ENCODE measurements around the gene ARHGEF7.
"Not testable (repeated sequence)": the region's sequence is repeated elsewhere in the genome, so short reads cannot be mapped to it uniquely, and the experiment has no call there.

ARHGEF7 gene

GRCh38 chr13:111082769-111083168 is 32.3 kb upstream of the ARHGEF7 start:
- H3K9me3 ChIP-seq (ENCODE audit: control insufficient read depth in 1 of 2, low read length in 2 of 2); H3K36me3 ChIP-seq (ENCODE audit: control insufficient read depth in 1 of 2, insufficient read depth in 2 of 2, low read length in 2 of 2); H3K27me3 ChIP-seq (ENCODE audit: low read depth, low read length); H3K27ac ChIP-seq (ENCODE audit: low read length); H3K4me1 ChIP-seq (ENCODE audit: control insufficient read depth in 1 of 2, insufficient read depth in 2 of 2, low read length in 2 of 2); H3K4me3 ChIP-seq (ENCODE audit: low read depth in 1 of 2, low read length in 2 of 2): not testable (repeated sequence)

GRCh38 chr13:111083693-111084092 is 31.4 kb upstream of the ARHGEF7 start:
- H3K4me1 ChIP-seq (ENCODE audit: control insufficient read depth in 1 of 2, insufficient read depth in 2 of 2, low read length in 2 of 2); H3K27me3 ChIP-seq (ENCODE audit: low read depth, low read length); H3K36me3 ChIP-seq (ENCODE audit: control insufficient read depth in 1 of 2, insufficient read depth in 2 of 2, low read length in 2 of 2); H3K27ac ChIP-seq (ENCODE audit: low read length); H3K4me3 ChIP-seq (ENCODE audit: low read depth in 1 of 2, low read length in 2 of 2); H3K9me3 ChIP-seq (ENCODE audit: control insufficient read depth in 1 of 2, low read length in 2 of 2): not testable (repeated sequence)

- no peaks in the 10 kb centered on the region for H3K36me3 ChIP-seq (ENCODE audit: control insufficient read depth in 1 of 2, insufficient read depth in 2 of 2, low read length in 2 of 2)
- no peak overlapping the region for H3K27ac ChIP-seq (ENCODE audit: low read length)
- H3K9me3 ChIP-seq (ENCODE audit: control insufficient read depth in 1 of 2, low read length in 2 of 2), result no peaks in the 10 kb centered on the region
- no peak overlapping the region for H3K4me3 ChIP-seq (ENCODE audit: low read depth in 1 of 2, low read length in 2 of 2)
- no peaks in the 10 kb centered on the region for H3K27me3 ChIP-seq (ENCODE audit: low read depth, low read length)
- H3K4me1 ChIP-seq (ENCODE audit: control insufficient read depth in 1 of 2, insufficient read depth in 2 of 2, low read length in 2 of 2), result no peaks in the 10 kb centered on the region
Observed at GRCh38 chr13:111090169-111090568, 24.9 kb upstream of the ARHGEF7 start.

- Histone ChIP-seq H3K4me1 (ENCODE audit: control insufficient read depth in 1 of 2, insufficient read depth in 2 of 2, low read length in 2 of 2) (no peaks in the 10 kb centered on the region), H3K27me3 (ENCODE audit: low read depth, low read length) (no peaks in the 10 kb centered on the region), H3K4me3 (ENCODE audit: low read depth in 1 of 2, low read length in 2 of 2) (no peak overlapping the region), H3K36me3 (ENCODE audit: control insufficient read depth in 1 of 2, insufficient read depth in 2 of 2, low read length in 2 of 2) (no peaks in the 10 kb centered on the region), H3K9me3 (ENCODE audit: control insufficient read depth in 1 of 2, low read length in 2 of 2) (no peaks in the 10 kb centered on the region), H3K27ac (ENCODE audit: low read length) (no peak overlapping the region)
Observed at GRCh38 chr13:111092685-111093084, 22.4 kb upstream of the ARHGEF7 start.

GRCh38 chr13:111093136-111093535 is 22.0 kb upstream of the ARHGEF7 start:
- no peaks in the 10 kb centered on the region for H3K36me3 ChIP-seq (ENCODE audit: control insufficient read depth in 1 of 2, insufficient read depth in 2 of 2, low read length in 2 of 2)
- H3K4me3 ChIP-seq (ENCODE audit: low read depth in 1 of 2, low read length in 2 of 2), result no peak overlapping the region
- no peaks in the 10 kb centered on the region for H3K9me3 ChIP-seq (ENCODE audit: control insufficient read depth in 1 of 2, low read length in 2 of 2)
- H3K27me3 ChIP-seq (ENCODE audit: low read depth, low read length), result no peaks in the 10 kb centered on the region
- no peaks in the 10 kb centered on the region for H3K4me1 ChIP-seq (ENCODE audit: control insufficient read depth in 1 of 2, insufficient read depth in 2 of 2, low read length in 2 of 2)
- no peak overlapping the region for H3K27ac ChIP-seq (ENCODE audit: low read length)

GRCh38 chr13:111093634-111094033 is 21.5 kb upstream of the ARHGEF7 start:
- no peaks in the 10 kb centered on the region for H3K9me3 ChIP-seq (ENCODE audit: control insufficient read depth in 1 of 2, low read length in 2 of 2)
- no peak overlapping the region for H3K27ac ChIP-seq (ENCODE audit: low read length)
- H3K36me3 ChIP-seq (ENCODE audit: control insufficient read depth in 1 of 2, insufficient read depth in 2 of 2, low read length in 2 of 2), result no peaks in the 10 kb centered on the region
- H3K27me3 ChIP-seq (ENCODE audit: low read depth, low read length), result no peaks in the 10 kb centered on the region
- H3K4me1 ChIP-seq (ENCODE audit: control insufficient read depth in 1 of 2, insufficient read depth in 2 of 2, low read length in 2 of 2), result no peaks in the 10 kb centered on the region
- H3K4me3 ChIP-seq (ENCODE audit: low read depth in 1 of 2, low read length in 2 of 2), result no peak overlapping the region

- Histone ChIP-seq H3K4me3 (ENCODE audit: low read depth in 1 of 2, low read length in 2 of 2) (no peak overlapping the region), H3K4me1 (ENCODE audit: control insufficient read depth in 1 of 2, insufficient read depth in 2 of 2, low read length in 2 of 2) (no peaks in the 10 kb centered on the region), H3K9me3 (ENCODE audit: control insufficient read depth in 1 of 2, low read length in 2 of 2) (no peaks in the 10 kb centered on the region), H3K27ac (ENCODE audit: low read length) (no peak overlapping the region), H3K36me3 (ENCODE audit: control insufficient read depth in 1 of 2, insufficient read depth in 2 of 2, low read length in 2 of 2) (no peaks in the 10 kb centered on the region), H3K27me3 (ENCODE audit: low read depth, low read length) (no peaks in the 10 kb centered on the region)
Observed at GRCh38 chr13:111095031-111095840, 19.9 kb upstream of the ARHGEF7 start.

- Histone ChIP-seq H3K9me3 (ENCODE audit: control insufficient read depth in 1 of 2, low read length in 2 of 2) (no peaks in the 10 kb centered on the region), H3K4me1 (ENCODE audit: control insufficient read depth in 1 of 2, insufficient read depth in 2 of 2, low read length in 2 of 2) (no peaks in the 10 kb centered on the region), H3K36me3 (ENCODE audit: control insufficient read depth in 1 of 2, insufficient read depth in 2 of 2, low read length in 2 of 2) (no peaks in the 10 kb centered on the region), H3K27me3 (ENCODE audit: low read depth, low read length) (no peaks in the 10 kb centered on the region), H3K27ac (ENCODE audit: low read length) (no peak overlapping the region), H3K4me3 (ENCODE audit: low read depth in 1 of 2, low read length in 2 of 2) (no peak overlapping the region)
Observed at GRCh38 chr13:111095911-111096501, 19.1 kb upstream of the ARHGEF7 start.

GRCh38 chr13:111099290-111099689 is 15.8 kb upstream of the ARHGEF7 start:
- Histone ChIP-seq H3K27ac (ENCODE audit: low read length) (no peak overlapping the region), H3K27me3 (ENCODE audit: low read depth, low read length) (no peaks in the 10 kb centered on the region), H3K36me3 (ENCODE audit: control insufficient read depth in 1 of 2, insufficient read depth in 2 of 2, low read length in 2 of 2) (no peaks in the 10 kb centered on the region), H3K9me3 (ENCODE audit: control insufficient read depth in 1 of 2, low read length in 2 of 2) (peaks cover 0 to 10% of the 10 kb centered on the region in 2 donors), H3K4me3 (ENCODE audit: low read depth in 1 of 2, low read length in 2 of 2) (no peak overlapping the region), H3K4me1 (ENCODE audit: control insufficient read depth in 1 of 2, insufficient read depth in 2 of 2, low read length in 2 of 2) (no peaks in the 10 kb centered on the region)

GRCh38 chr13:111110054-111110453 is 5.1 kb upstream of the ARHGEF7 start:
- no peak overlapping the region for H3K27ac ChIP-seq (ENCODE audit: low read length)
- H3K27me3 ChIP-seq (ENCODE audit: low read depth, low read length), result no peaks in the 10 kb centered on the region
- peaks cover 0 to 8% of the 10 kb centered on the region in 2 donors for H3K9me3 ChIP-seq (ENCODE audit: control insufficient read depth in 1 of 2, low read length in 2 of 2)

GRCh38 chr13:111111376-111111937 is 3.7 kb upstream of the ARHGEF7 start:
- H3K36me3 ChIP-seq (ENCODE audit: control insufficient read depth in 1 of 2, insufficient read depth in 2 of 2, low read length in 2 of 2), result no peaks in the 10 kb centered on the region
- no peak overlapping the region for H3K4me3 ChIP-seq (ENCODE audit: low read depth in 1 of 2, low read length in 2 of 2)
- no peak overlapping the region for H3K27ac ChIP-seq (ENCODE audit: low read length)
- no peaks in the 10 kb centered on the region for H3K27me3 ChIP-seq (ENCODE audit: low read depth, low read length)
- peaks cover 0 to 9% of the 10 kb centered on the region in 2 donors for H3K4me1 ChIP-seq (ENCODE audit: control insufficient read depth in 1 of 2, insufficient read depth in 2 of 2, low read length in 2 of 2)
- H3K9me3 ChIP-seq (ENCODE audit: control insufficient read depth in 1 of 2, low read length in 2 of 2), result peaks cover 0 to 4% of the 10 kb centered on the region in 2 donors

More at GRCh38 chr13:111110054-111110453, 5.1 kb upstream of the ARHGEF7 start:
- H3K36me3 ChIP-seq (ENCODE audit: control insufficient read depth in 1 of 2, insufficient read depth in 2 of 2, low read length in 2 of 2), result no peaks in the 10 kb centered on the region
- peaks cover 0 to 4% of the 10 kb centered on the region in 2 donors for H3K4me1 ChIP-seq (ENCODE audit: control insufficient read depth in 1 of 2, insufficient read depth in 2 of 2, low read length in 2 of 2)
- no peak overlapping the region for H3K4me3 ChIP-seq (ENCODE audit: low read depth in 1 of 2, low read length in 2 of 2)

Measured in muscle layer of duodenum (tissue), 2 donors.